HK-2 (cell line): ENCODE data around the gene ACAA1.
"Not testable (repeated sequence)": the region's sequence is repeated elsewhere in the genome, so short reads cannot be mapped to it uniquely, and the experiment has no call there.

Experiments used
- DNase-seq: peaks from one replicate; pipeline ENCODE4 v3.0.0-alpha.2; 2018; ENCODE audit not compliant: unreplicated experiment

The ACAA1 gene

GRCh38 chr3:38135621-38136277 is 1.2 kb downstream of the ACAA1 start:
- DNase-seq = not testable (repeated sequence)

- not testable (repeated sequence) for DNase-seq
These were observed 2.3 kb downstream of the ACAA1 start for GRCh38 chr3:38134517-38135143.

- no peak for DNase-seq
These were observed 3.1 kb downstream of the ACAA1 start for GRCh38 chr3:38133557-38134405.

- DNase-seq = no peak
These were observed 3.7 kb downstream of the ACAA1 start for GRCh38 chr3:38133209-38133556.

GRCh38 chr3:38131621-38132369 is 5.1 kb downstream of the ACAA1 start:
- no peak for DNase-seq

GRCh38 chr3:38130631-38131065 is 6.3 kb downstream of the ACAA1 start:
- DNase-seq = no peak

GRCh38 chr3:38129058-38129457 is 7.9 kb downstream of the ACAA1 start:
- no peak for DNase-seq

GRCh38 chr3:38128303-38128655 is 8.6 kb downstream of the ACAA1 start:
- DNase-seq = no peak

GRCh38 chr3:38127611-38128302 is 9.2 kb downstream of the ACAA1 start:
- DNase-seq = no peak

GRCh38 chr3:38126121-38126892 is 10.6 kb downstream of the ACAA1 start:
- no peak for DNase-seq

GRCh38 chr3:38125305-38126120 is 11.4 kb downstream of the ACAA1 start:
- DNase-seq = no peak

GRCh38 chr3:38124324-38125122 is 12.4 kb downstream of the ACAA1 start:
- no peak for DNase-seq

GRCh38 chr3:38122712-38123290 is 14.1 kb downstream of the ACAA1 start:
- DNase-seq = no peak

GRCh38 chr3:38121832-38122461 is 15.0 kb downstream of the ACAA1 start:
- DNase-seq = no peak

- no peak for DNase-seq
These were observed 15.5 kb downstream of the ACAA1 start for GRCh38 chr3:38121451-38121831.

- DNase-seq = no peak
These were observed 16.1 kb downstream of the ACAA1 start for GRCh38 chr3:38120693-38121450.
